GM20431 (cell line): ENCODE data around the gene IFT20.

Experiments
- in situ Hi-C: fragments of 300-500 bp; cut with MseI, MboI; formaldehyde crosslinking; loops from one replicate; pipeline ENCODE4 v1.15.0; 2020; ENCODE audit warnings: low sequenced_read_pairs; ENCODE audit not compliant: unreplicated experiment

IFT20 gene

DNA sequence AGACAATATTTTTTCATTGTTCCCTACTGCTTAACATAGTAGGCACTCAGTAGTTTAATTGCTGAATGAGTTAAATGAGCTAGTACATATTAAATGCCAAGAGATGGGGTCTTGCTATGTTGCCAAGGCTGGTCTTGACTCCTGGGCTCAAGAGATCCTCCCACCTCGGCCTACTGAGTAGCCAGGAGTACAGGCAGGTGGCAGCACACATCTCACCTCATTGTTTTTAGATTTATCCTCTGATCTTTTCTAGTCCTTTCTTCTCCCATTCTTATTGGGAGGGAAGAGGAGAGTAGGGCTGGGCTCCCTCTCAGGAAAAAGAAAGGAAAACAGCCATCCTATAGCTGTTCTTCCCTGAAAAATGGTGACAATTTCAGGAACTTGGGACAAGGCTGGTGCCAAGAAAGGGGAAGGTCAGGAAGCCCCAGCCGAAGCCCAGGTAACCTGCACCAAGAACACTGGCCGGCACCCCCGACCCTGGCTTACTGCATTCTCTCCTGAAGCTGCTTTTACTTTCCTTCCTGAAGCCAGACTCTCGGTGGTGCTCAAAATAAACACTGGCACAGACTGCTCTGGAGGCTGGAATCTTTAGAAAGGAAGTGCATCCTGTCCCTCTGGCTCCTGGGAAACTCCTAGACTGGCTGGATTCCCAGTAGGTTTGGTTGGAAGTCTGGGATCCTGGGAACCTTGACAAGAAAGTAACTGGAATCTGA lies 2.9 kb upstream of the IFT20 start:
- in situ Hi-C loops = no loop called here

GRCh38 chr17:28335959-28336871 lies 943 bp upstream of the IFT20 start:
- in situ Hi-C loops = no loop called here

- in situ Hi-C loops = no loop called here
These were observed 539 bp downstream of the IFT20 start for GRCh38 chr17:28334666-28335200.

DNA sequence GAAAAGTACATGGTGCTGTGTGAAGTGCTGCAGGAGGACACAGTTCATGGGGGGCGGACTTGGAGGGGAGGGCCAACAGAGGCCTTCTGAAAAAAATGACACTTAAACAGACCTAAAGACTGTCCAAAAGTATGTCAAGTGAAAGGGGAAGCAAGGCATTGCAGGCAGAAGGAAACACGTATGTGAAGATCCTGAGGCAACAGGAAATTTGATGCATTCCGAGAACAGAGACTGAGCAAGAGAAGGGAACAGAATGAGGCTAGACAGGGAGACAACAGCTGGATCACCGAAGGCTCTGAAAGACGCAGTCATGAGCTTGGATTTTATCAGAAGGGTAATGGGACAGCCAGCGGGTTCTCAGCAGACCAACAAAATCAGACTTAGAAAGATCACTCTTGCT lies 1.1 kb downstream of the IFT20 start:
- in situ Hi-C loops = no loop called here

DNA sequence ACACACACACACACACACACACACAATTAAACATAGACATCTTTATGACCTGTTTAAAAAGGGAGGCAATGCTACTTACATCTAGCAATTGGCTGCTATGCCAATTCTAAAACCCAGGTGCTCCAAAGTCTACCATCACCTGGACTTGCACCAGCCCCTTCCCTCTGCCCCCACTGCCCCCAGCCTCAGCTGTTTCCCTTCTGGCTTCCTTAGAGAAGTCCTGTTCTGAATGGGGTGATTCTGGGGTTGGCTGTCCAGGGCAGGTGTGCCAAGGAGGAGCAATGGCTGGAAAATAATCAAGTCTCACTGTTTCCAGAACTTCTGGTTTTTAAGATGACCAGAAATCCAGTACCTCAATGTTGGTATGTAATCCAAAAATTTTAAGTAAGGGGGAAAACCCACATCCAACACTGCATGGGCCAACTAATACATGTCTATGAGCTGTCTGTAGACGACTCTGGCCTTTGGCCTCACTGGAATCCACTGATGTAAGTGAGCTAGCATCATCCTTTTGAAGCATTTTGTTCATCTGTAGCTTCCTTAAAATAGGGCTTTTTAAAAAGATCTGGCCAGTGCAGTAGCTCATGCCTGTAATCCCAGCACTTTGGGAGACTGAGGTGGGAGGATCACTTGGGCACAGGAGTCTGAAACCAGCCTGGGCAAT lies 2.1 kb downstream of the IFT20 start:
- in situ Hi-C loops = no loop called here

GRCh38 chr17:28331891-28332420 lies 3.3 kb downstream of the IFT20 start:
- in situ Hi-C loops = no loop called here

- in situ Hi-C loops = no loop called here
These were observed 4.6 kb downstream of the IFT20 start for GRCh38 chr17:28330671-28331070.

- in situ Hi-C loops = no loop called here
These were observed 6.9 kb downstream of the IFT20 start for GRCh38 chr17:28328325-28328724.

DNA sequence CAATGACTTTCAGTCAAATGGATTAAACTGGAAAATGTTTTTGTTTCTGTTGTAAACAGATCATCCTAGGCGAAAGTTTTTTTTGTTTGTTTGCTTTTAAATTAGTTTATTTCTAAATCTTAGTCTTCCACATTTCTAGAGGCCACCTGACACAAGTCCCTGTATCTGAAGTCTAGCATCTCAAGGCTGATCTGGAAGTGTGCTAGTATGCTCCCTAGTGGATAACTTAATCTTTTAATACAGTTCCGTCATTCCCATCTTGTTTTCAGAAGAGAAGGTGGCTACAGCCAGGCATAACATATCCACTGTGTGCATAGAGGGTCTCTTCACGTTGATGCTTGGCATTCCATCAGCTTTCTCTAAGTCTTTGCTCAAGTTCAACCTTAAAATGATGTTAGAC lies 7.6 kb downstream of the IFT20 start:
- in situ Hi-C loops = no loop called here

DNA sequence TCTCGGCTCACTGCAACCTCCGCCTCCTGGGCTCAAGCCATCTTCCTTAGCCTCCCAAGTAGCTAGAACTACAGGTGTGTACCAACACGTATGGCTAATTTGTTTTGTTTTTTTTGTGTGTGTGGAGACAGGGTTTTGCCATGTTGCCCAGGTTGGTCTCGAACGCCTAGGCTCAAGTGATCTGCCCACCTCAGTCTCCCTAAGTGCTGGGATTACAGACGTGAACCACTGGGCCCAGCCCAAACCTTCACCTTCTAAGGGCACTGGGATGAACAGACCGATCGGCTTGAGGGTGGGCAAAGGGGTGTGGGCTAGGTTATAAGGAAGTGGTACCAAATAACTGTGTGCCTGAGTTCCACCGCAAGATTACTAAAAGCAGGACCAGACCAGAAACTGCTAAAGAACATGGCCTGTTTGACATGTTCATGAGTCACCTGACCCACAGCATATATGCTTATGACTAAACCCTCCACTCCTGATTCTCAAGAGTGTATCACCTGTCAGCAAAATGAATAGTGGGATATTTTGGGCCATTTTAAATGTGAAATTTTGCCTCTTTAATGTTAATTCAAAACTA lies 8.2 kb downstream of the IFT20 start:
- in situ Hi-C loops = no loop called here

DNA sequence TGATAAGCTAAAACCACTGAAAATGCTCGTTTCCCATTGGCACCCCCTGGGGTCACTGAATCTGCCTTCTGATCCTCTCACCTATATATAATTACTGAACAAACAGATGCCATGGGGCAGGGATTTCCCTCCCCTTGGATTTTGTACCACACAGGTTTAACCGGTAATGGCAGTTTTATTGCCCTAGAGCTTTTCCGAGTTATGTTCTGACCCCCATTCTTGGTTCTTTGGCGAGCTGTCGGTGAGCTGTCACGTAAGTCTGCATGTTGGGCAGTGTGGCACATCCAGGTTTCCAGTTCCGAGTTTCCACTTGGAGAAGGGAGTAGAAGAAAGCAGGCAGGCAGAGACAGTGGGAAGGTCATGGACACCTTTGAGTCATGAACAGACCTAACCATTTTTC lies 9.2 kb downstream of the IFT20 start:
- in situ Hi-C loops = no loop called here

GRCh38 chr17:28325211-28325610 lies 10.1 kb downstream of the IFT20 start:
- in situ Hi-C loops = no loop called here

- in situ Hi-C loops = no loop called here
These were observed 10.5 kb downstream of the IFT20 start for GRCh38 chr17:28324781-28325180.

GRCh38 chr17:28324267-28324745 lies 11.0 kb downstream of the IFT20 start:
- in situ Hi-C loops = no loop called here

DNA sequence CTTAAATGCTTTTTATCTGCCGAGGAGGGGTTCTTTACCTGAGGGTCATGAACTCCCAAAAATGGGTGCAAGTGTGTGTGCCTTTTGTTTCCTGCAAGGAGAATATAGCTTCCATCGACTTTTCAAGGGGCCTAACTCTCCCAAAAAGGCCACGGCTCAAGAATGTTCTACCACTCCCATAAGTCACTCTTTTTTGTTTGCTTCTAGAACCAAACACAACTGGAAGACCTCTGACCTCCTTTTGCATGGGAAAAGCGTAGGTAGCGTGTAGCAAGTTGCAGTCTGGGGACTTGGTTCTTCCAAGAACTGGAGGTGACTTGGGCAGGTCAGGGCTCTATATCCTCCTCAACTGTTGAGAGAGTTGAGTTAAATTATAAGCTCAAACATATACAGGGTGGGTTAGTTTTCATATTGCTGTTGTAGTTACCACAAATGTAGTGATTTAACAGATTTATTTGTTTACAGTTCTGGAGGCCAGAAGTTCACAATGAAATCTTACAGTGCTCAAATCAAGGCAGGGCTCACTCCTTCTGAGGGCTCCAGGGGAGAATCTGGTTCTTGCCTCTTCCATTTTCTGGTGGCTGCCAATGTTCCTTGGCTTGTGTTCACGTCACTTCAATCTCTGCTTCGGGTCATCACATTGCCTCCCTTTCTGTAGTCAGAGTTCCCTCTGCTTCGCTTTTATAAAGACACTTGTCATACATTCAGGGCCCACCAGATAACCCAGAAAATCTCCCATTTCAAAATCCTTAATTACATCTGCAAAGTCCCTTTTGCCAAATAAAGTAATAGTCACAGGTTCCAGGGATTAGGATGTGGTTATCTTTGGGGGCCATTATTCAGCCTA lies 14.8 kb downstream of the IFT20 start:
- in situ Hi-C loops = no loop called here

GRCh38 chr17:28319598-28319935 lies 15.7 kb downstream of the IFT20 start:
- in situ Hi-C loops = no loop called here

GRCh38 chr17:28318759-28319597 lies 16.3 kb downstream of the IFT20 start, which contains the start of gene TMEM97:
TMEM97 (plus strand) TSS chr17:28319200; CDS start chr17:28319240, 40 bp downstream.
- in situ Hi-C loops = no loop called here
